ENCODE data around the gene EEF1AKMT2. TPM values are rescaled to one million over a fixed set of nuclear protein-coding genes. Genes with fewer than 3 reads are reported as not detected.

EEF1AKMT2 gene
- total RNA-seq, 1 experiment from 2014 or later: 18.2 TPM

DNA sequence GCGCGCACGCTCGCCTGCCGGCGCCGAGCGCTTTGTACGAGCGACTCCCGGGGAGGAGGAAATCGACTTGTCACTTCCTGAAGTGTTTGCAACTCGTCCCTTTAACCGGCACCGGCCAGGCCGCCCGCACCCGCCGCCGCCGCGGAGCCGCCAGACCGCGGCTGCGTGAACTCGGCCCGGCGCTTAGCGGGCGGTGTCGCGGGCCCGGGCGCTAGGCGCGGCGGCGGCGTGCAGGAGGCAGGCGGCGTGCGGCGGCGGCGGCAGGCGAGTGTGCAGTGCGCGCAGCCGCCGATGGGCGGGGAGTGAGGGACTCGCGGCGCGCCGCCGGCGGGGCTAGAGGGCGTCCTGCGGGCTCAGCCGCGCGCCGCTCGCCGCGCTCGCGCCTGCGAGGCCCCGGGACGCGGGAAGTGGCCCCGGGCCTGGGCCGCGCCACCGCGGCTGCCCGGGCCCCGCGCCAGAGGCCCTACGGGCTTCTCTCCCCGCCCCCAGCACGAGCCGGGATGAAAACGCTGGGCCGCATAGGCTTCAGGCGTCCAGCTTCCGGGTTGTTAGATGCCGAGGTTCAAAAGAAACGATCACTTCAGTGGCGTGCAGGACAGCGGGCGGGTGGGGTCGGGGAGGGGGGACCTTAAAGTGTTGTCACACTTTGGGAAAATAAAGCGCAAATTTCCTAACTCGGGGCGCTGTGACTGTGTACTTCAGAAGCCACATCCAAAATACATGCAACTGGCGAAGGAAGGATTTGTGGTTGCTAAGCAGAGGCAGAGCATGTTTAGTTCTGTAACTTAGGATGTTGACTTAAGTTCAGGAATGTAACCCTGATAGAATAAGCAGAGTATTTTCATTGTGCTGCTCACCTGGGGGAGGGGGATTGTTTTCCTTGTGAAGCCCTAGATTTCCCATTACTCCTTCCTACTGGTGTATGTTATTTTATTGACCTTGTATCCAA lies 47.3 kb downstream of the EEF1AKMT2 start, which contains the start of gene FAM53B:
FAM53B (minus strand) TSS at position 277 of the 949 bp plus-strand sequence. CDS start 37,665 bp downstream, outside the sequence.
- H3K27ac ChIP-seq (ENCODE audit: low read length): no peak within 1 kb of the TSS
- ATAC-seq (peak; percentile 58), DNase-seq (peak; percentile 77)
- peak within 1 kb of the TSS; percentile 83 for H3K4me2 ChIP-seq (ENCODE audit: low read length)
- H3K4me1 ChIP-seq (ENCODE audit: insufficient read depth, low read length): peaks cover 53% of the 10 kb centered on the region
- no peaks in the 10 kb centered on the region for H3K9me3 ChIP-seq (ENCODE audit: low read length)
- intact Hi-C loops (cut with micrococcal nuclease): no loop called here
- H4K20me1 ChIP-seq (ENCODE audit: low read length): no peaks in the 10 kb centered on the region
- no peak for TF ChIP-seq EZH2 (IDR thresholded peaks at IDR 0.05; ENCODE audit: low read length, unreplicated experiment)
- no TSS peak for BruUV-seq (replicated peaks)
- peak within 1 kb of the TSS; percentile 61 for H3K9ac ChIP-seq (ENCODE audit: low read length)
- CTCF ChIA-PET: interaction anchor here (0.6 to 1.3 kb wide), 2 partner anchors 14 to 214 kb away, joined by 3 to 4 read pairs; no protein-coding TSS in a partner anchor
- no peaks in the 10 kb centered on the region for H3K9me2 ChIP-seq (replicated peaks; ENCODE audit: low read length)
- no peaks in the 10 kb centered on the region for H3K27me3 ChIP-seq (ENCODE audit: low read length)
- H3K4me3 ChIP-seq (ENCODE audit: low read length): peak within 1 kb of the TSS; percentile 92
- POLR2A ChIA-PET (ENCODE audit: unreplicated experiment): no interaction called here
- peaks cover 39% of the 10 kb centered on the region for H3K79me2 ChIP-seq (ENCODE audit: low read length)
- peak within 1 kb of the TSS; percentile 70; the same call in 1 of the 2 replicates for H2AFZ ChIP-seq (ENCODE audit: low read length)
- H3F3A ChIP-seq (ENCODE audit: low read length, unreplicated experiment): no peaks in the 10 kb centered on the region
- no peaks in the 10 kb centered on the region; the same call in 1 of the 2 replicates for H3K36me3 ChIP-seq (ENCODE audit: low read depth, low read length)

DNA sequence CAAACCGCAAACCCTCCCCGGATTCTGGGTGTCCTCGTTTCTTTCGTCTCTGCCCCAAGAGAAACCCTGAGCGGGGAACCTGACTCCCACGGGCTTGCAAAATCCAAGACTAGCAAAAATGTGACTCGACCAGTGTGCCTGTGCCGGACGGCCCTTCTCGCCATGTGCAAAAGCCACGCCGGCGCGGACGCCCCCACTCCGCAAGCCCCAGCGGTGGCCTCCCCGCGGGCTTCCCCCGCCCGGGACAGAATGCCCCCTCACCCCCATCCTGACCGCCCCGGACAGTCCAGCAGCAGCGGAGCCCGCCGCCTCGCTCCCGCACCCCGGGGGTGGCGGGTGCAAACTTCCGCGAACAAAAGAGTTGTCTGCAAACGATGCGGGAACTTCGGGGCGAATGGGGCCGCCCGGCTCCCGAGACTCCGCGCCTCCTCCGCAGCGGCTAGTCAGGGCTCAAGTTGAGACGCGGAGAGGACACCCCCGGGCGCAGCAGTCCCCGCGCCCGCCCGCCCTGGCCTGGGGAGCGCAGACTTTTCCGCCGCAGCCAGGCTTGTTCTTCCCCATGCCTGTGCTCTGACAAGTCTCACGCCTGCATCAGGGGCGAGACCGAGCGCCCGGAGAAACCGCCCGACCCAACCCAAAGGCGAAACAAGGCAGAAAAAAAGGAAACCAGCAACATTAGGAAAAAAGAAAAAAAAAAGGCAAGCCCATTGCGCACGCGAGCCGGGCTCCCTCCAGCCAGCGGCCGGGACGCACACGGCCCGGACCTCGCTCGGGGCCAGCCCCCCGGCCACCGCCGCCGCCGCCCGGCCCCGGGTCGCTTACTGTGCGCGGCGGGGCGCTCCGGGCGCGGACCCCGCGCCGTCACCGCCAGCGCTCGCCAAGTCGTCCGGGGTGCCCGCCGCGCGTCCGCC lies 48.2 kb downstream of the EEF1AKMT2 start:
- POLR2A ChIA-PET (ENCODE audit: unreplicated experiment): no interaction called here
- Histone ChIP-seq H3K27me3 (ENCODE audit: low read length) (no peaks in the 10 kb centered on the region), H3K4me2 (ENCODE audit: low read length) (peak overlapping the region; percentile 83), H2AFZ (ENCODE audit: low read length) (peak overlapping the region; percentile 70; the same call in 1 of the 2 replicates), H3K79me2 (ENCODE audit: low read length) (peaks cover 49% of the 10 kb centered on the region), H3K4me1 (ENCODE audit: insufficient read depth, low read length) (peaks cover 53% of the 10 kb centered on the region), H3K9me3 (ENCODE audit: low read length) (no peaks in the 10 kb centered on the region), H3K9ac (ENCODE audit: low read length) (peak overlapping the region; percentile 61), H4K20me1 (ENCODE audit: low read length) (no peaks in the 10 kb centered on the region), H3F3A (ENCODE audit: low read length, unreplicated experiment) (no peaks in the 10 kb centered on the region), H3K27ac (ENCODE audit: low read length) (no peak overlapping the region), H3K9me2 (replicated peaks; ENCODE audit: low read length) (no peaks in the 10 kb centered on the region), H3K36me3 (ENCODE audit: low read depth, low read length) (no peaks in the 10 kb centered on the region; the same call in 1 of the 2 replicates), H3K4me3 (ENCODE audit: low read length) (peak overlapping the region; percentile 92)
- DNase-seq (peak; percentile 21), ATAC-seq (no peak; the same call in 1 of the 2 replicates)
- CTCF ChIA-PET: interaction anchor here (0.6 to 0.8 kb wide), 4 partner anchors 24 to 1515 kb away, joined by 4 to 6 read pairs (median 5); partner anchors contain the start of gene EEF1AKMT2
- TF ChIP-seq EZH2phosphoT487 (IDR thresholded peaks at IDR 0.05; ENCODE audit: borderline replicate concordance, low read length) (no peak), EZH2 (IDR thresholded peaks at IDR 0.05; ENCODE audit: low read length, unreplicated experiment) (no peak)
- TF ChIP-seq, protein P1, sequence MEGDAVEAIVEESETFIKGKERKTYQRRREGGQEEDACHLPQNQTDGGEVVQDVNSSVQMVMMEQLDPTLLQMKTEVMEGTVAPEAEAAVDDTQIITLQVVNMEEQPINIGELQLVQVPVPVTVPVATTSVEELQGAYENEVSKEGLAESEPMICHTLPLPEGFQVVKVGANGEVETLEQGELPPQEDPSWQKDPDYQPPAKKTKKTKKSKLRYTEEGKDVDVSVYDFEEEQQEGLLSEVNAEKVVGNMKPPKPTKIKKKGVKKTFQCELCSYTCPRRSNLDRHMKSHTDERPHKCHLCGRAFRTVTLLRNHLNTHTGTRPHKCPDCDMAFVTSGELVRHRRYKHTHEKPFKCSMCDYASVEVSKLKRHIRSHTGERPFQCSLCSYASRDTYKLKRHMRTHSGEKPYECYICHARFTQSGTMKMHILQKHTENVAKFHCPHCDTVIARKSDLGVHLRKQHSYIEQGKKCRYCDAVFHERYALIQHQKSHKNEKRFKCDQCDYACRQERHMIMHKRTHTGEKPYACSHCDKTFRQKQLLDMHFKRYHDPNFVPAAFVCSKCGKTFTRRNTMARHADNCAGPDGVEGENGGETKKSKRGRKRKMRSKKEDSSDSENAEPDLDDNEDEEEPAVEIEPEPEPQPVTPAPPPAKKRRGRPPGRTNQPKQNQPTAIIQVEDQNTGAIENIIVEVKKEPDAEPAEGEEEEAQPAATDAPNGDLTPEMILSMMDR (conservative IDR thresholded peaks at IDR 0.05; ENCODE audit: low read depth, low read length): no peak
- BruUV-seq (replicated peaks): no TSS peak
- intact Hi-C loops (cut with micrococcal nuclease): no loop called here

Data from PC-3 (cell line).